Stimulated activated memory B cell treated with anti-CD40 and anti-IgM and Interleukin-4, amounts not matched to agents 10 μg/mL and 1 μg/mL and 100 μg/mL, for 72 hours (primary cell): ENCODE data around the gene SH3RF3.
A peak's percentile ranks its signal among the peaks of the same experiment; 100 is the strongest.

Experiments used
- ATAC-seq: fragments of 150-1000 bp; cut with Tn5 transposase; 2 replicates; pipeline ENCODE4 v1.10.0; 2021
- H3K27ac Mint-ChIP-seq: one replicate; pipeline ENCODE4 v1.8.0; 2022; ENCODE audit warnings: mild to moderate bottlenecking, mixed read lengths
- H3K27me3 Mint-ChIP-seq: one replicate; pipeline ENCODE4 v1.8.0; 2022; ENCODE audit warnings: mixed read lengths
- H3K36me3 Mint-ChIP-seq: one replicate; pipeline ENCODE4 v1.8.0; 2022; ENCODE audit warnings: mixed read lengths
- H3K4me1 Mint-ChIP-seq: one replicate; pipeline ENCODE4 v1.8.0; 2022; ENCODE audit warnings: mixed read lengths
- H3K4me3 Mint-ChIP-seq: one replicate; pipeline ENCODE4 v1.8.0; 2022; ENCODE audit warnings: mild to moderate bottlenecking, moderate library complexity, mixed read lengths
- H3K9me3 Mint-ChIP-seq: one replicate; pipeline ENCODE4 v1.8.0; 2022; ENCODE audit warnings: mixed read lengths

Gene SH3RF3

DNA sequence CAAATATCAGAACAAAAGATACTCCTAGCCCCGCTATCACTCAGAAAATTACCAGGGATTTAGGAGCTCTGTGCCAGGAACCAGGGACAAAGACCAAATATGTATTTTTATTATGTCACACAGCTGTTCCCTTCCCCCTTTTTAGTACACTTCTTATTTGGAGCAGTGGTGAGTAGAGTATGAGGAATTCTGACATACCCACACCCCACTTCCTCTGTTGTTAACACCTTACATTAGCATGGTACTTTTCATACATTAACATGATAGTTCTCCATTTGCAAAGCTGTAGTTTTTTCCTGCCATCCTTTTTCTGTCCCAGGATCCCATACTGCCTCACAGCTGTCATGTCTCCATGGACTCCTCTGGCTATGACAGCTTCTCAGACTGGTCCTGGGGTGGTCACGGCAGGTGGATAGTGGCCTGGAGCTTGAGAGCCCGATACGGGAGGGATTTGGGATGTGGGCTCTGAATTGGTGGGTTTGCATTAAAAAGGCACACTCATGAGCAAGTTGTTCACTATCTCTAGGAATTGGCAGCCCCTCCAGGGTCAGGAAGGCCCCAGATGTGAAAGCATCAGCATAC, 100.2 kb downstream of the SH3RF3 start:
- Mint-ChIP-seq H3K36me3 (no peaks in the 10 kb centered on the region), H3K27me3 (peaks cover 14% of the 10 kb centered on the region), H3K4me1 (no peaks in the 10 kb centered on the region), H3K4me3 (no peak overlapping the region), H3K9me3 (no peaks in the 10 kb centered on the region), H3K27ac (no peak overlapping the region)
- no peak for ATAC-seq

GRCh38 chr2:109230941-109231420, 102.0 kb downstream of the SH3RF3 start:
- no peaks in the 10 kb centered on the region for H3K9me3 Mint-ChIP-seq
- no peak overlapping the region for H3K27ac Mint-ChIP-seq
- no peak overlapping the region for H3K4me3 Mint-ChIP-seq
- no peaks in the 10 kb centered on the region for H3K36me3 Mint-ChIP-seq
- ATAC-seq, result no peak
- peaks cover 14% of the 10 kb centered on the region for H3K27me3 Mint-ChIP-seq
- no peaks in the 10 kb centered on the region for H3K4me1 Mint-ChIP-seq

DNA sequence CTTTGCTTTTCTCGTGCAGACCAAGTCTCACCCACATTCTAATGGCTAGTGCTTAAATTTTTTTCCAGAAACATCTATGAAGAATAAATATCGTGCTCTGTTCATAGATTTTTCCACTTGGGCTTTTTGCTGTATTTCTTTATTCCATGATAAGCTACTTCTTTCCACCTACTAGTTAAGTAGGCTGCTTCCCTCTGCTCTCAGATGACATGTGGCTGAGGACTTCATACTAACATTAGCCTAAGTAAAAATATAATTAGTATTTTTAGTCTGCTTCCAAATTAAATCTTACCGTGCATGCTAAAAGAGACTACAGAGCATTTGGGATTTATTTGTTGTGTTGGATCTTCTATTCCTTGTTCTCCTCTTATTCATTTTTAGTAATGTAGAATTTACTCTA, 102.4 kb downstream of the SH3RF3 start:
- H3K27me3 Mint-ChIP-seq, result peaks cover 14% of the 10 kb centered on the region
- ATAC-seq, result no peak
- H3K4me1 Mint-ChIP-seq, result no peaks in the 10 kb centered on the region
- no peaks in the 10 kb centered on the region for H3K9me3 Mint-ChIP-seq
- no peak overlapping the region for H3K4me3 Mint-ChIP-seq
- H3K36me3 Mint-ChIP-seq, result no peaks in the 10 kb centered on the region
- no peak overlapping the region for H3K27ac Mint-ChIP-seq

DNA sequence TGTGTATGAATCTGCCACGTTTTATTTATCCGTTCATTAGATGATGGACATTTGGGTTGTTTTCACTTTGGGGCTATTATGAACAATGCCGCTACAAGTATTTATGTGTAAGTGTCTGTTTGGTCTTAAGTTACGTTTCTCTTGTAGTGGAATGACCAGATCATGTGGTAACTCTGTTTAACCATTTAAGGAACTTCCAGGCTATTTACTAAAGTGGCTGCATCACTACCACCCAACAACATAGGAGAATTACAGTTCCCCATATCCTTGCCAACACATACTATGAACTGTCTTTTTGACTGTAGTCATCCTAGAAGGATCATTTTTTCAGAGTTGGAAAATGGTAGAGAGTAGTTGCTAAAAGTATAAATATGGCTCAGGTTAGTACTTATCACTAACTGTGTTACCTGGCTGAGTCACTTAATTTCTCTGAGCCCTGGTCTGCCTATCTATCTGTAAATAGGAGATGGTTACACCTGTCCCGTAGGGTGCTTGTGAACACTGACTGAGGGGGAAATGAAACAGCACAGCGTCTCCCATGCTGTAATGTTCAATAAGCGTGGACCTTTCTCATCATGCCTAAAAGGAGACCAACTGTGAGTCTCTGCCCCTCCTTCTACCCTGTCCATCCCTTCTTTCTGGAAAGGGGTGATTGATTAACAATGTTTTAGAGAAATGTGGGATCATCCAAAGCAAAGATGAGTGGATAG, 103.1 kb downstream of the SH3RF3 start:
- H3K27ac Mint-ChIP-seq, result no peak overlapping the region
- peaks cover 14% of the 10 kb centered on the region for H3K27me3 Mint-ChIP-seq
- no peaks in the 10 kb centered on the region for H3K4me1 Mint-ChIP-seq
- H3K4me3 Mint-ChIP-seq, result no peak overlapping the region
- H3K9me3 Mint-ChIP-seq, result no peaks in the 10 kb centered on the region
- no peaks in the 10 kb centered on the region for H3K36me3 Mint-ChIP-seq
- ATAC-seq, result peak; percentile 45

GRCh38 chr2:109232909-109233308, 103.9 kb downstream of the SH3RF3 start:
- Mint-ChIP-seq H3K36me3 (no peaks in the 10 kb centered on the region), H3K9me3 (no peaks in the 10 kb centered on the region), H3K27ac (no peak overlapping the region), H3K27me3 (peaks cover 14% of the 10 kb centered on the region), H3K4me1 (no peaks in the 10 kb centered on the region), H3K4me3 (no peak overlapping the region)
- no peak for ATAC-seq

- peaks cover 11% of the 10 kb centered on the region for H3K27me3 Mint-ChIP-seq
- H3K27ac Mint-ChIP-seq, result no peak overlapping the region
- no peak for ATAC-seq
- no peaks in the 10 kb centered on the region for H3K36me3 Mint-ChIP-seq
- H3K9me3 Mint-ChIP-seq, result no peaks in the 10 kb centered on the region
- no peak overlapping the region for H3K4me3 Mint-ChIP-seq
- H3K4me1 Mint-ChIP-seq, result peaks cover 3% of the 10 kb centered on the region
Measured at GRCh38 chr2:109233643-109234042, 104.6 kb downstream of the SH3RF3 start.

- ATAC-seq, result no peak
- peaks cover 4% of the 10 kb centered on the region for H3K27me3 Mint-ChIP-seq
- H3K9me3 Mint-ChIP-seq, result no peaks in the 10 kb centered on the region
- no peak overlapping the region for H3K4me3 Mint-ChIP-seq
- H3K27ac Mint-ChIP-seq, result no peak overlapping the region
- H3K36me3 Mint-ChIP-seq, result no peaks in the 10 kb centered on the region
- peaks cover 6% of the 10 kb centered on the region for H3K4me1 Mint-ChIP-seq
Measured at GRCh38 chr2:109234355-109234754, 105.3 kb downstream of the SH3RF3 start.

GRCh38 chr2:109236147-109236546, 107.1 kb downstream of the SH3RF3 start:
- H3K36me3 Mint-ChIP-seq, result no peaks in the 10 kb centered on the region
- H3K9me3 Mint-ChIP-seq, result no peaks in the 10 kb centered on the region
- H3K27ac Mint-ChIP-seq, result no peak overlapping the region
- no peak for ATAC-seq
- H3K27me3 Mint-ChIP-seq, result no peaks in the 10 kb centered on the region
- H3K4me3 Mint-ChIP-seq, result no peak overlapping the region
- H3K4me1 Mint-ChIP-seq, result peaks cover 6% of the 10 kb centered on the region

GRCh38 chr2:109237792-109238191, 108.8 kb downstream of the SH3RF3 start:
- H3K27me3 Mint-ChIP-seq, result no peaks in the 10 kb centered on the region
- no peaks in the 10 kb centered on the region for H3K9me3 Mint-ChIP-seq

DNA sequence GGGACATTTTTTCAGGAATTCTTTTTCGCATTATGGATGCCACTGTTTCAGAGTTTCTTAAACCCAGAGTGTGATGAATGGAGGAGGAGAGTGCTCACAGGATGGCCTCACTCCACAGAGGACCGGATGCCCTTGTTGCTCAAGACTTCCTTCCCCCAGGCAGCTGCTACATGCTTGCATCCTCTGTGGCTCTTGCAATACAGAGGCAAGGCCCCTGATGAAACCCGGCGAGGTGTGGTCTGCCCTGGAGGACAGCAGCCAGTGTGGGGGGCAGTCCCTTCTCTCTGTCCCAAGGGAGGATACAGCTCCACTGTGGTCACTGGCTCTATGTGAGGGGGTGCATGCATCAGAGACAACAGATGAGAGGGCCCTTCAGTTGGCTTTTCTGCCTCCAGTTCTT, 109.6 kb downstream of the SH3RF3 start:
- peak; percentile 84 for ATAC-seq
- H3K9me3 Mint-ChIP-seq, result no peaks in the 10 kb centered on the region
- no peak overlapping the region for H3K27ac Mint-ChIP-seq
- H3K4me1 Mint-ChIP-seq, result peaks cover 6% of the 10 kb centered on the region
- H3K4me3 Mint-ChIP-seq, result no peak overlapping the region
- no peaks in the 10 kb centered on the region for H3K36me3 Mint-ChIP-seq
- no peaks in the 10 kb centered on the region for H3K27me3 Mint-ChIP-seq

More at GRCh38 chr2:109237792-109238191, 108.8 kb downstream of the SH3RF3 start:
- H3K4me1 Mint-ChIP-seq, result peaks cover 6% of the 10 kb centered on the region
- H3K27ac Mint-ChIP-seq, result no peak overlapping the region
- no peak for ATAC-seq
- H3K36me3 Mint-ChIP-seq, result no peaks in the 10 kb centered on the region
- H3K4me3 Mint-ChIP-seq, result no peak overlapping the region

- Mint-ChIP-seq H3K4me3 (no peak overlapping the region), H3K4me1 (peaks cover 6% of the 10 kb centered on the region), H3K27me3 (no peaks in the 10 kb centered on the region), H3K36me3 (no peaks in the 10 kb centered on the region), H3K27ac (no peak overlapping the region), H3K9me3 (no peaks in the 10 kb centered on the region)
- ATAC-seq, result no peak
Measured at GRCh38 chr2:109239720-109240119, 110.7 kb downstream of the SH3RF3 start.

- Mint-ChIP-seq H3K36me3 (no peaks in the 10 kb centered on the region), H3K9me3 (no peaks in the 10 kb centered on the region), H3K4me3 (no peak overlapping the region), H3K27ac (no peak overlapping the region), H3K27me3 (no peaks in the 10 kb centered on the region), H3K4me1 (peaks cover 6% of the 10 kb centered on the region)
- no peak for ATAC-seq
Measured at GRCh38 chr2:109242210-109242653, 113.2 kb downstream of the SH3RF3 start.

DNA sequence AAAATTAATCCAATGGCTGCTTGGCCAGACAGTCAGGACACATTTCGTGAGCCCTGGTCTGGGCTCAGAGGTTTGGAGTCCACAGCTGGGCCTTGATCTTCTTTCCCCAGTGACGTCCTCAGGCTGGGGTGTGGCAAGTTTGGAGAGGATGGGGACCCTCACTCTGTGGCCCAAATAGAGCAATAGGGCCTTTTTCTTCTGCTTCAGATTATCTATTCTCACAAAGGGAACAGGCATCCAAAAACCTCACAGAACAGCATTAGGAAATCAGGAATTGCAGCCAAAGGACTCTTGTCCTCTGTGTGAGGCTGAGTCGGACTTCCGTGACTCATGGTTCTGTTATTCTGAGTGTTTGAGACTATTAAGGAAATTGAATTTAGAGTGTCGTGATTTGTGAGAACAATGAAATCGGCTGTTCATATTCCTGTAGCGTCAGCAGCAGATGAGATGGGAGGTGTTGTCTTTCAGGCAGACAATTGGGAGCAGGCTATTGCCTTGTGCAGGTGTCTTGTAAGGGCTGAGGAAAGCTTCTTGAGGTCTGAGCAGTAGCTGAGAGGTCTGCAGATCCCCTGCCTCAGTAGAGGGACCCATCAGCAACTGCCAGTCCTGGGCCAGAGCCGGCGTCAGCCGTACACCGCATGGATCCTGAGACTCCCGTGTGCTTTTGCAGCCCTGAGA, 113.8 kb downstream of the SH3RF3 start:
- no peaks in the 10 kb centered on the region for H3K36me3 Mint-ChIP-seq
- H3K4me1 Mint-ChIP-seq, result peaks cover 6% of the 10 kb centered on the region
- no peak overlapping the region for H3K27ac Mint-ChIP-seq
- no peaks in the 10 kb centered on the region for H3K9me3 Mint-ChIP-seq
- no peak overlapping the region for H3K4me3 Mint-ChIP-seq
- ATAC-seq, result no peak
- H3K27me3 Mint-ChIP-seq, result no peaks in the 10 kb centered on the region

DNA sequence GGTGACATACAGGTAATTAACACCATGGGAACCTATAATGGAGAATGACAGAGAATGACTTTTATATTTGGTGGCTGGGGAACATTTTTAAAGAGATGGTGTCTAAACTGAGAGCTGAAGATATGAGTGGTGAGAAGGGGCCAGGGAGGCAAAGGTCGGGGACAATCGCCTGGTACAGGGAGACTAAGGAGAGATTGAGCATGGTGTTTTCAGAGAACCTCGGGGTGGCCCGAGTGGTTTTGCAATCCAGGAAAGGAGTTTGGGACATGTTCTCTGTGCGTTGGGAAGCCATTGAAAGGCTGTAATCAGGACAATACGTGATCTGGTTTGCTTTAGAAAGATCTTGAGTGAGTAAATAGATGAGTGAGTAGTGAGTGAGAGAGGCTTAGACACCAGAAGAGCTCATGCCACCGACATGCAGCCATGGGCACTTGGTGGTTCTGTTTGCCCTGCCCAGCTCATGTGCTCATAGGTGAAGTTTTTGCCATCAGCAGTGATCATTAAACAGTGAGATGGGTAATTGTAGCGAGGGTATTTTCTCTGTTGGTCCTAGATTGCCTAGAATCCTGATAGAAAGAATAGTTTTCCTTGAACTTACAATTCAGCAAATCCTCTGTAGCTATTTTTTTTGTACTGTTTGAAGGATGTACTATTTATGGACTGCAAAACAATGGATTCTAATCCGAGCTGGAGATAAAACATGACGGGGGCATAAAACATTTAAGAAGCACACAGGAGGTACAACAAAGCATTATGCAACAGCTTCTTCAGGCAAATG, 114.7 kb downstream of the SH3RF3 start:
- H3K36me3 Mint-ChIP-seq, result no peaks in the 10 kb centered on the region
- H3K27me3 Mint-ChIP-seq, result no peaks in the 10 kb centered on the region
- H3K4me1 Mint-ChIP-seq, result peaks cover 2% of the 10 kb centered on the region
- no peaks in the 10 kb centered on the region for H3K9me3 Mint-ChIP-seq
- H3K4me3 Mint-ChIP-seq, result no peak overlapping the region
- no peak overlapping the region for H3K27ac Mint-ChIP-seq
- ATAC-seq, result no peak

DNA sequence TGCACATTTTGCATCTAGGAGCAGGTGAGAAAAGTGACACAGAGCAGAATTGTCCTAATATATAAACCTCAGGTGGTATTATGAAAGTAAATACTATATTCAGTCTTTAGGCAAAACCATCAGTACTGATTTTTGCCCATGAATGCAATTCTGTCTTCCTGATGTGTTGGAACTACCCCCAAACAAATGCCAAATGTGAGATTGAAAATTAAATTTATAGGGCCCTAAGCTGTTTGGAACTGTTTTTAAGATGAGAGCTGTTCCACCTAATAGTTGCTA, 115.2 kb downstream of the SH3RF3 start:
- H3K4me3 Mint-ChIP-seq, result no peak overlapping the region
- no peaks in the 10 kb centered on the region for H3K36me3 Mint-ChIP-seq
- H3K27ac Mint-ChIP-seq, result no peak overlapping the region
- H3K9me3 Mint-ChIP-seq, result no peaks in the 10 kb centered on the region
- H3K27me3 Mint-ChIP-seq, result no peaks in the 10 kb centered on the region
- no peaks in the 10 kb centered on the region for H3K4me1 Mint-ChIP-seq
- no peak for ATAC-seq
